GM12878 (cell line): ENCODE measurements around the gene UVRAG. TPM values are rescaled to one million over a fixed set of nuclear protein-coding genes. Genes with fewer than 3 reads are reported as not detected.

Source experiments
- ATF2 ChIP-seq: IDR thresholded peaks from 2 replicates; pipeline ENCODE4 v1.6.1; 2012; ENCODE audit warnings: low read length, inconsistent platforms
- BRCA1 ChIP-seq: IDR thresholded peaks from 2 replicates; pipeline ENCODE4 v1.6.1; 2011; ENCODE audit warnings: low read depth, low read length, improper control_type of control experiment
- CHD4 ChIP-seq: fragments of 200-600 bp; sonication (generic); IDR thresholded peaks from 2 replicates; pipeline ENCODE4 v1.6.1; 2016; ENCODE audit warnings: mild to moderate bottlenecking
- DPF2 ChIP-seq: fragments of 450-650 bp; IDR thresholded peaks from 2 replicates; pipeline ENCODE4 v1.6.1; 2017; ENCODE audit warnings: mild to moderate bottlenecking
- ESRRA ChIP-seq: IDR thresholded peaks from 2 replicates; pipeline ENCODE4 v1.6.1; 2012; ENCODE audit warnings: mild to moderate bottlenecking, low read length, improper control_type of control experiment
- FOXM1 ChIP-seq: IDR thresholded peaks from 2 replicates; pipeline ENCODE4 v1.6.1; 2012; ENCODE audit warnings: low read depth, mild to moderate bottlenecking, inconsistent platforms, low read length, moderate library complexity
- GATAD2B ChIP-seq: fragments of 450-650 bp; conservative IDR thresholded peaks from 2 replicates; pipeline ENCODE4 v1.6.1; 2017; ENCODE audit warnings: low read depth, mild to moderate bottlenecking, moderate library complexity
- HSF1 ChIP-seq: fragments of 150-350 bp; IDR thresholded peaks from 2 replicates; pipeline ENCODE4 v1.6.1; 2014; ENCODE audit warnings: mild to moderate bottlenecking, low read depth, low read length
- IKZF1 ChIP-seq: fragments of 450-650 bp; conservative IDR thresholded peaks from 2 replicates; pipeline ENCODE4 v1.6.1; 2017; ENCODE audit warnings: antibody characterized with exemption, mild to moderate bottlenecking
- IKZF2 ChIP-seq, 2 experiments: fragments of 450-650 bp; IDR thresholded peaks; 2 replicates each; pipeline ENCODE4 v1.6.1; 2017; ENCODE audit warnings: mild to moderate bottlenecking in 2 of 2, moderate library complexity in 2 of 2
- POLR2AphosphoS5 ChIP-seq: IDR thresholded peaks from 2 replicates; pipeline ENCODE4 v1.6.1; 2011; ENCODE audit warnings: mild to moderate bottlenecking, low read length, inconsistent platforms
- RAD51 ChIP-seq: fragments of 450-650 bp; IDR thresholded peaks from 2 replicates; pipeline ENCODE4 v1.6.1; 2016; ENCODE audit warnings: moderate library complexity, mild to moderate bottlenecking, inconsistent platforms
- RBBP5 ChIP-seq: fragments of 200-600 bp; sonication (generic); conservative IDR thresholded peaks from 2 replicates; pipeline ENCODE4 v1.6.1; 2016
- RELB ChIP-seq: fragments of 450-650 bp; IDR thresholded peaks from 2 replicates; pipeline ENCODE4 v1.6.1; 2017; ENCODE audit warnings: low read depth, mild to moderate bottlenecking, moderate library complexity
- SMARCA5 ChIP-seq: fragments of 450-650 bp; IDR thresholded peaks from 2 replicates; pipeline ENCODE4 v1.6.1; 2017; ENCODE audit warnings: mild to moderate bottlenecking
- STAT1 ChIP-seq: fragments of 450-650 bp; conservative IDR thresholded peaks from 2 replicates; pipeline ENCODE4 v1.6.1; 2014; ENCODE audit warnings: antibody characterized with exemption, mild to moderate bottlenecking
- TCF3 ChIP-seq: IDR thresholded peaks from 2 replicates; pipeline ENCODE4 v1.6.1; 2012; ENCODE audit warnings: low read depth, mild to moderate bottlenecking, low read length, borderline replicate concordance; ENCODE audit not compliant: insufficient read depth
- ZNF687 ChIP-seq: fragments of 450-650 bp; IDR thresholded peaks from 2 replicates; pipeline ENCODE4 v1.6.1; 2017; ENCODE audit warnings: mild to moderate bottlenecking, moderate library complexity
- polyA plus RNA-seq, 11 experiments: library from polyadenylated mRNA; depleted of rRNA in 4 of 11; unstranded in 6 of 11; stranded (reverse) in 5 of 11; fragments of >200 nt; fragmentation: Nextera tagmentation in 4 of 11; fragmentation: Illumina TruSeq in 1 of 11; extraction: Ambion mirVana in 4 of 11; extraction: Trizol in 1 of 11; gene quantifications; 1 replicate in 1 of 11; 2 replicates in 10 of 11; pipeline versions ENCODE4 v1.2.1 to v1.2.3, GENCODE V29; 2011 to 2016; ENCODE audit warnings: inconsistent platforms in 2 of 11, missing spikeins in 2 of 11, low read depth in 1 of 11
- total RNA-seq, 4 experiments: library from RNA; depleted of rRNA in 3 of 4; stranded (reverse); fragments of >200 nt in 3 of 4; fragmentation: Illumina TruSeq in 1 of 4; extraction: Trizol in 1 of 4; gene quantifications; 2 replicates each; pipeline versions ENCODE4 v1.2.1 to v1.2.3, GENCODE V29; 2013 to 2021
- TF ChIP-seq, protein P1 (sequence below): fragments of 450-650 bp; IDR thresholded peaks from 2 replicates; pipeline ENCODE4 v1.6.1; 2018; ENCODE audit warnings: mild to moderate bottlenecking, low read depth, moderate library complexity; ENCODE audit not compliant: partially characterized antibody

Gene UVRAG
- total and polyA plus RNA-seq, 10 of the 15 experiments (the other 5 are each of a cell fraction or from before 2014, with no cell fraction given): 7.0 to 43.4 (median 37.0) TPM

GRCh38 chr11:75815345-75816168 is 547 bp downstream of the UVRAG start (continued):
- TF ChIP-seq GATAD2B: peak; percentile 85
- peak; percentile 62; the same call in 1 of the 2 replicates for TF ChIP-seq DPF2
- TF ChIP-seq ZNF687: peak; percentile 45; the same call in 1 of the 2 replicates
- TF ChIP-seq RBBP5: no peak
- TF ChIP-seq IKZF2 (IDR thresholded peaks at IDR 0.05): 0 out of 4 replicates have a peak, but pooled peaks of 1 of the 2 experiments have one; percentile 55
- peak; percentile 71 for TF ChIP-seq IKZF1
- TF ChIP-seq FOXM1: peak; percentile 34; the same call in 1 of the 2 replicates
- TF ChIP-seq POLR2AphosphoS5: peak; percentile 11; the same call in 1 of the 2 replicates
- no peak for TF ChIP-seq CHD4
- peak; percentile 60 for TF ChIP-seq RELB
- no peak for TF ChIP-seq TCF3
- no peak for TF ChIP-seq HSF1
- peak; percentile 66; the same call in 1 of the 2 replicates for TF ChIP-seq SMARCA5
- no peak for TF ChIP-seq ESRRA
- TF ChIP-seq RAD51: no peak
- no peak for TF ChIP-seq BRCA1
- no peak for TF ChIP-seq STAT1
- TF ChIP-seq, protein P1, sequence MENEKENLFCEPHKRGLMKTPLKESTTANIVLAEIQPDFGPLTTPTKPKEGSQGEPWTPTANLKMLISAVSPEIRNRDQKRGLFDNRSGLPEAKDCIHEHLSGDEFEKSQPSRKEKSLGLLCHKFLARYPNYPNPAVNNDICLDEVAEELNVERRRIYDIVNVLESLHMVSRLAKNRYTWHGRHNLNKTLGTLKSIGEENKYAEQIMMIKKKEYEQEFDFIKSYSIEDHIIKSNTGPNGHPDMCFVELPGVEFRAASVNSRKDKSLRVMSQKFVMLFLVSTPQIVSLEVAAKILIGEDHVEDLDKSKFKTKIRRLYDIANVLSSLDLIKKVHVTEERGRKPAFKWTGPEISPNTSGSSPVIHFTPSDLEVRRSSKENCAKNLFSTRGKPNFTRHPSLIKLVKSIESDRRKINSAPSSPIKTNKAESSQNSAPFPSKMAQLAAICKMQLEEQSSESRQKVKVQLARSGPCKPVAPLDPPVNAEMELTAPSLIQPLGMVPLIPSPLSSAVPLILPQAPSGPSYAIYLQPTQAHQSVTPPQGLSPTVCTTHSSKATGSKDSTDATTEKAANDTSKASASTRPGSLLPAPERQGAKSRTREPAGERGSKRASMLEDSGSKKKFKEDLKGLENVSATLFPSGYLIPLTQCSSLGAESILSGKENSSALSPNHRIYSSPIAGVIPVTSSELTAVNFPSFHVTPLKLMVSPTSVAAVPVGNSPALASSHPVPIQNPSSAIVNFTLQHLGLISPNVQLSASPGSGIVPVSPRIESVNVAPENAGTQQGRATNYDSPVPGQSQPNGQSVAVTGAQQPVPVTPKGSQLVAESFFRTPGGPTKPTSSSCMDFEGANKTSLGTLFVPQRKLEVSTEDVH: no peak
- no peak for TF ChIP-seq ATF2
